ENCODE results near the gene RIMOC1. TPM values are rescaled to one million over a fixed set of nuclear protein-coding genes. Genes with fewer than 3 reads are reported as not detected.

The RIMOC1 gene
- total and polyA plus RNA-seq, 2 donors (not counting 1 experiment from before 2014, with no cell fraction given): 22.5 to 43.6 TPM

GRCh38 chr5:41918105-41918504 is 14.0 kb downstream of the RIMOC1 start:
- no peaks in the 10 kb centered on the region for H3K9me3 ChIP-seq (ENCODE audit: control insufficient read depth, insufficient read depth, low read depth, low read length)
- H3K36me3 ChIP-seq (ENCODE audit: control insufficient read depth, insufficient read depth, low read length): peaks cover 2% of the 10 kb centered on the region
- H4K20me1 ChIP-seq (ENCODE audit: control insufficient read depth, extremely low read depth, insufficient read depth, low read length): no peaks in the 10 kb centered on the region
- H3K4me2 ChIP-seq (ENCODE audit: extremely low read depth, insufficient read depth, low read length): no peak overlapping the region
- H3K79me2 ChIP-seq (ENCODE audit: control insufficient read depth, insufficient read depth, low read length): no peaks in the 10 kb centered on the region
- H3K4me1 ChIP-seq (ENCODE audit: control insufficient read depth, extremely low read depth, insufficient read depth, low read length): no peaks in the 10 kb centered on the region
- no peak overlapping the region for H3K9ac ChIP-seq (ENCODE audit: insufficient read depth, low read length)
- no peak overlapping the region for H3K4me3 ChIP-seq (replicated peaks in 1 of 4; ENCODE audit: control extremely low read depth in 1 of 4, insufficient read depth in 1 of 4, low read depth in 3 of 4, low read length in 4 of 4)
- no peaks in the 10 kb centered on the region for H3K27me3 ChIP-seq (ENCODE audit: control insufficient read depth, insufficient read depth, low read length)
- no peak overlapping the region for H3K27ac ChIP-seq (ENCODE audit: insufficient read depth, low read length)
- TF ChIP-seq, protein P1, sequence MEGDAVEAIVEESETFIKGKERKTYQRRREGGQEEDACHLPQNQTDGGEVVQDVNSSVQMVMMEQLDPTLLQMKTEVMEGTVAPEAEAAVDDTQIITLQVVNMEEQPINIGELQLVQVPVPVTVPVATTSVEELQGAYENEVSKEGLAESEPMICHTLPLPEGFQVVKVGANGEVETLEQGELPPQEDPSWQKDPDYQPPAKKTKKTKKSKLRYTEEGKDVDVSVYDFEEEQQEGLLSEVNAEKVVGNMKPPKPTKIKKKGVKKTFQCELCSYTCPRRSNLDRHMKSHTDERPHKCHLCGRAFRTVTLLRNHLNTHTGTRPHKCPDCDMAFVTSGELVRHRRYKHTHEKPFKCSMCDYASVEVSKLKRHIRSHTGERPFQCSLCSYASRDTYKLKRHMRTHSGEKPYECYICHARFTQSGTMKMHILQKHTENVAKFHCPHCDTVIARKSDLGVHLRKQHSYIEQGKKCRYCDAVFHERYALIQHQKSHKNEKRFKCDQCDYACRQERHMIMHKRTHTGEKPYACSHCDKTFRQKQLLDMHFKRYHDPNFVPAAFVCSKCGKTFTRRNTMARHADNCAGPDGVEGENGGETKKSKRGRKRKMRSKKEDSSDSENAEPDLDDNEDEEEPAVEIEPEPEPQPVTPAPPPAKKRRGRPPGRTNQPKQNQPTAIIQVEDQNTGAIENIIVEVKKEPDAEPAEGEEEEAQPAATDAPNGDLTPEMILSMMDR (conservative IDR thresholded peaks at IDR 0.05 in 1 of 2, IDR thresholded peaks at IDR 0.05 in 1 of 2; ENCODE audit: low read depth in 1 of 2, low read length in 2 of 2): no peak
- TF ChIP-seq EZH2 (IDR thresholded peaks at IDR 0.05; ENCODE audit: low read length, missing control alignments): no peak
- no peak overlapping the region for H2AFZ ChIP-seq (ENCODE audit: low read length)
- no peak for DNase-seq (ENCODE audit: low read depth in 2 of 2)

GRCh38 chr5:41921166-41921565 is 17.0 kb downstream of the RIMOC1 start:
- no peak for TF ChIP-seq EZH2 (IDR thresholded peaks at IDR 0.05; ENCODE audit: low read length, missing control alignments)
- TF ChIP-seq, protein P1 (conservative IDR thresholded peaks at IDR 0.05 in 1 of 2, IDR thresholded peaks at IDR 0.05 in 1 of 2; ENCODE audit: low read depth in 1 of 2, low read length in 2 of 2): no peak
- Histone ChIP-seq H2AFZ (ENCODE audit: low read length) (no peak overlapping the region), H3K9me3 (ENCODE audit: control insufficient read depth, insufficient read depth, low read depth, low read length) (no peaks in the 10 kb centered on the region), H3K4me2 (ENCODE audit: extremely low read depth, insufficient read depth, low read length) (no peak overlapping the region), H3K4me3 (replicated peaks in 1 of 4; ENCODE audit: control extremely low read depth in 1 of 4, insufficient read depth in 1 of 4, low read depth in 3 of 4, low read length in 4 of 4) (no peak overlapping the region), H3K9ac (ENCODE audit: insufficient read depth, low read length) (no peak overlapping the region), H3K27me3 (ENCODE audit: control insufficient read depth, insufficient read depth, low read length) (no peaks in the 10 kb centered on the region), H3K4me1 (ENCODE audit: control insufficient read depth, extremely low read depth, insufficient read depth, low read length) (peaks cover 3% of the 10 kb centered on the region), H4K20me1 (ENCODE audit: control insufficient read depth, extremely low read depth, insufficient read depth, low read length) (no peaks in the 10 kb centered on the region), H3K79me2 (ENCODE audit: control insufficient read depth, insufficient read depth, low read length) (no peaks in the 10 kb centered on the region), H3K27ac (ENCODE audit: insufficient read depth, low read length) (no peak overlapping the region), H3K36me3 (ENCODE audit: control insufficient read depth, insufficient read depth, low read length) (peaks cover 2% of the 10 kb centered on the region)
- DNase-seq (ENCODE audit: low read depth in 2 of 2): peak in 1 of 2 donors; percentile 5

GRCh38 chr5:41921874-41922273 is 17.7 kb downstream of the RIMOC1 start:
- Histone ChIP-seq H3K27me3 (ENCODE audit: control insufficient read depth, insufficient read depth, low read length) (no peaks in the 10 kb centered on the region), H3K4me1 (ENCODE audit: control insufficient read depth, extremely low read depth, insufficient read depth, low read length) (peaks cover 3% of the 10 kb centered on the region), H3K9ac (ENCODE audit: insufficient read depth, low read length) (no peak overlapping the region), H3K27ac (ENCODE audit: insufficient read depth, low read length) (no peak overlapping the region), H4K20me1 (ENCODE audit: control insufficient read depth, extremely low read depth, insufficient read depth, low read length) (no peaks in the 10 kb centered on the region), H2AFZ (ENCODE audit: low read length) (no peak overlapping the region), H3K9me3 (ENCODE audit: control insufficient read depth, insufficient read depth, low read depth, low read length) (no peaks in the 10 kb centered on the region), H3K79me2 (ENCODE audit: control insufficient read depth, insufficient read depth, low read length) (no peaks in the 10 kb centered on the region), H3K4me3 (replicated peaks in 1 of 4; ENCODE audit: control extremely low read depth in 1 of 4, insufficient read depth in 1 of 4, low read depth in 3 of 4, low read length in 4 of 4) (no peak overlapping the region), H3K36me3 (ENCODE audit: control insufficient read depth, insufficient read depth, low read length) (peaks cover 2% of the 10 kb centered on the region), H3K4me2 (ENCODE audit: extremely low read depth, insufficient read depth, low read length) (no peak overlapping the region)
- peak; percentile 9 to 72 for DNase-seq (ENCODE audit: low read depth in 2 of 2)
- TF ChIP-seq EZH2 (IDR thresholded peaks at IDR 0.05; ENCODE audit: low read length, missing control alignments): no peak
- TF ChIP-seq, protein P1 (conservative IDR thresholded peaks at IDR 0.05 in 1 of 2, IDR thresholded peaks at IDR 0.05 in 1 of 2; ENCODE audit: low read depth in 1 of 2, low read length in 2 of 2): no peak
